T47D (cell line): ENCODE measurements around the gene CCDC87.
"Not testable (repeated sequence)": the region's sequence is repeated elsewhere in the genome, so short reads cannot be mapped to it uniquely, and the experiment has no call there.

Experiments
- DNase-seq, 2 experiments: peaks; one replicate each; pipeline versions ENCODE4 v3.0.0 to v3.0.0-alpha.2; 2011 to 2012; ENCODE audit warnings: low read depth in 1 of 2, low spot score in 1 of 2
- JUND ChIP-seq: IDR thresholded peaks from 2 replicates; pipeline ENCODE4 v1.6.1; 2012; ENCODE audit warnings: low read depth
- in situ Hi-C: cut with HindIII; loops from 2 replicates; pipeline ENCODE4 v1.10.0; 2016; ENCODE audit warnings: low sequenced_read_pairs, low pct_unique_long_range_greater_than_20kb

Gene CCDC87

DNA sequence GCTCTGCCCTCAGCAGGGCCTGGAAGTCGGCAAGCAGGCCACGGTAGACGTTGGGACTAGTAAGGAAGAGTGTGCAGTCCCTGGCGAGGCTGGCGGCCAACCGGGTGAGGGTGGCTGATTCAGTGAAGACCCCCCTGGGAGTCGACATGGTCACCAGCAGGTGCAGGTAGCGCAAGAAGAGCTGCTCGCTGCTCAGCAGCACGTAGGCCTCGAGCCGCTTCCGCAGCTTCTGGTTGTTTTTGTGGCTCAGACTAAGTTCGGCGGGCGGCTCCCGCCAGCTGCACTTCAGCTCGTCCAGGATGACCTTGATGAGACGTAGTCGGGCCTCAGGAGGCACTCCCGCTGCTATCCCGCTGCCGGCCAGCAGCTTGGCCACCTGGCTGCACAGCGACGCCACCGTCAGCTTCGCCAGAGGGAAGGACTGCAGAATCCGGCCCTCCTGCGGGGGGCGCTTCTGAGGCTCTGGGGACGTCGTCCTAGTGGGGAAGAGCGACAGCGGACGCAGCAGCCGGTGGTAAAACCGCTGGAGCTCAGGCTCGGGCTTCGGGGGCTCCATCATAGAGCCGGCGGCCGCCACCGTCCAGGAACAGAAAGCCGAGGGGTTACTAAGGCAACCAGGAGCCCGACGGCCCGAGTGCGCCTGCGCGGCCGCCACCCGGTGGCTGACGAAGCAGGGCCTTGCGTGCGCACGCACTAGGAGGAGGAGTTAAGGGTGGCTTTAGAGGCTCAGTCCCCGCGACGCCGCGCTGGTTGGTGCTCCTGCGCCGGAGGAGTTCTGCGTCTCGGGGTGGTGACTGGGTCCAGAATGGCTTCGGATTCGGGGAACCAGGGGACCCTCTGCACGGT, at the start of gene CCDC87, which contains the start of gene CCS:
TSS of gene CCDC87 (minus strand) at position 607 of the 846 bp plus-strand sequence. CDS start at position 559, 48 bp downstream.
TSS of gene CCS (plus strand) at position 729 of the 846 bp plus-strand sequence. CDS start at position 806, 77 bp downstream.
- in situ Hi-C loops, result no loop called here
- TF ChIP-seq JUND, result no peak

GRCh38 chr11:66641834-66642233, 49.0 kb upstream of the CCDC87 start:
- in situ Hi-C loops, result no loop called here
- TF ChIP-seq JUND, result no peak
- DNase-seq, result no peak

More for the DNA sequence above, at the start of gene CCDC87, which contains the start of gene CCS:
- peak; percentile 98 to 100 for DNase-seq

- DNase-seq, in situ Hi-C loops: not testable (repeated sequence)
Measured at GRCh38 chr11:66639814-66640340, 47.0 kb upstream of the CCDC87 start.

- in situ Hi-C loops, result no loop called here
- TF ChIP-seq JUND, result no peak
- peak in 1 of 2 experiments; percentile 47 for DNase-seq
Measured at GRCh38 chr11:66639066-66639813, 46.4 kb upstream of the CCDC87 start.

- TF ChIP-seq JUND, result 0 out of 2 replicates have a peak, but pooled peaks have one; percentile 6
- in situ Hi-C loops, result no loop called here
- peak; percentile 98 to 100 for DNase-seq
Measured at GRCh38 chr11:66638177-66639065, 45.6 kb upstream of the CCDC87 start, which contains the start of gene RBM4. Gene RBM4 (plus strand): TSS chr11:66638703. CDS start chr11:66639712, 1,009 bp downstream.

DNA sequence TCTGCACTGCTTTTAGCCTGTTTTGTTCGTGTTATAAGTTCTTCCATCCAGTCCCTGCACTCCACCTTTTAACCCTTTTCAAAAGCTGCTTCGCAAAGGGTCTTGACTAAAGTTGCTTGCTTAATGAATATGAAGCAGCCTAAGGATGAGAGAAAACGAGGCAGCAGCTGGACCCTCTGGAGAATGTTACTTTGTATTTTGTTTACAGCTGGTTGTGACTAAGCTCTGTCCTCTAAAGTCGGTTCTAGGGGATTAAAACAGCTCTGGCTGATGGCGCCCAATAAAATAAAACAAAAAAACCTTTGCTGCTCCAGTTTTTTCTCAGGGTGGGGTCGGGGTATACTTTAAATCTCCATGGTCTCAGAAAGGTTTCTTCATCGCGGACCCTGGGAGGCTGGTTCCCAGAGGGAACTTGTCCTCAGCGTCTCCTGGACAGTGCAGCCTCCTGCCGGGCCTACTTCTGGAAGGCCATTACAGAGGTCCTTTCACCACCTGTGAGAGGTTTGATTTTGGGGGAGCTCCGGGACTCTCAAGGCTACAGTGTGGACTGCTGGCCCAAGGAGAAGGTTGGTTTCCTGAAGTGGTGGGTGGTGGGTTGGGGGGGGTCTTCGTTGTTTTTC, 44.8 kb upstream of the CCDC87 start:
- DNase-seq, result no peak
- in situ Hi-C loops, result no loop called here
- TF ChIP-seq JUND, result no peak

DNA sequence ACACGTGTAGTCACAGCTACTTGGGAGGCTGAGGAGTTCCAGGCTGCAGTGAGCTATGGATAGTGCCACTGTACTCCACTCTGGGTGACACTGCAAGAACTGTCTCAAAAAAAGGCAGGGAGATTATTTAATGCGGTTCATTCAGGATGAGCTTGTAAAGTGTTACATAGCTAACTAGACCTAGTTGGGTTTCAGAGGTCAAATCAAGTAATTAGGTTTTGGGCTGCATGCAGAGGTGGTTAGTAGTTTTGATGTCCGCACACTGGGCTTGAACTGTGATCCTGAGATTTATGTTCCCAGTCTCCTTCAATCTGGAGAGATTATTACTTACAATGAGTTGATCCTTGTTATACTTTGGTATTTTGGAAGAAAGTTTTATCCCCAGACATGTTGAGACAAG, 43.5 kb upstream of the CCDC87 start:
- in situ Hi-C loops, result no loop called here
- no peak for DNase-seq
- TF ChIP-seq JUND, result no peak

DNA sequence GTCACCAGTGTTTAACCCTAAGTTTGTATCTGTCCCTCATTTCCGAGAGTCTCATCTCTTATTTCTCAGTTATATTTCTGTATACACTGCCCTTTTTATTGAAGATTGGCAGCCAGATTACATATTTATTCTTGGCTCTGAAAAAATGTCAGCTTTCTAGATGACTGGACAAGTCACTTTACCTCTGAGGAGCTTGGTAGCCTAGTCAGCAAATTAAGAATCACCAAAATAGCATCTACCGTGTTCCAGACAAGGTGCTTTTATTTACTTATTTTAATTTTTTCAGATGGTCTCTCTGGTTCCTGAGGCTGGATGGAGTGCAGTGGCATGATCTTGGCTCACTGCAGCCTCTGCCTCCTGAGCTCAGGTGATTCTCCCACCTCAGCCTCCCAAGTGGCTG, 40.1 kb upstream of the CCDC87 start:
- no peak for TF ChIP-seq JUND
- in situ Hi-C loops, result no loop called here
- DNase-seq, result no peak

- DNase-seq, result no peak
- no peak for TF ChIP-seq JUND
- in situ Hi-C loops, result no loop called here
Measured at GRCh38 chr11:66631883-66632282, 39.0 kb upstream of the CCDC87 start.

- in situ Hi-C loops, result no loop called here
- DNase-seq, result no peak
Measured at GRCh38 chr11:66629356-66629755, 36.5 kb upstream of the CCDC87 start.

GRCh38 chr11:66628061-66628603, 35.3 kb upstream of the CCDC87 start:
- no peak for TF ChIP-seq JUND
- DNase-seq, result no peak
- in situ Hi-C loops, result no loop called here

More at GRCh38 chr11:66629356-66629755, 36.5 kb upstream of the CCDC87 start:
- TF ChIP-seq JUND, result no peak
